ENCODE results near the gene N4BP2. TPM values are rescaled to one million over a fixed set of nuclear protein-coding genes. Genes with fewer than 3 reads are reported as not detected.

The N4BP2 gene
- total and polyA plus RNA-seq, 2 of the 8 experiments (the other 6 are each of a cell fraction or from before 2014, with no cell fraction given), result 4.4 to 44.7 TPM

DNA sequence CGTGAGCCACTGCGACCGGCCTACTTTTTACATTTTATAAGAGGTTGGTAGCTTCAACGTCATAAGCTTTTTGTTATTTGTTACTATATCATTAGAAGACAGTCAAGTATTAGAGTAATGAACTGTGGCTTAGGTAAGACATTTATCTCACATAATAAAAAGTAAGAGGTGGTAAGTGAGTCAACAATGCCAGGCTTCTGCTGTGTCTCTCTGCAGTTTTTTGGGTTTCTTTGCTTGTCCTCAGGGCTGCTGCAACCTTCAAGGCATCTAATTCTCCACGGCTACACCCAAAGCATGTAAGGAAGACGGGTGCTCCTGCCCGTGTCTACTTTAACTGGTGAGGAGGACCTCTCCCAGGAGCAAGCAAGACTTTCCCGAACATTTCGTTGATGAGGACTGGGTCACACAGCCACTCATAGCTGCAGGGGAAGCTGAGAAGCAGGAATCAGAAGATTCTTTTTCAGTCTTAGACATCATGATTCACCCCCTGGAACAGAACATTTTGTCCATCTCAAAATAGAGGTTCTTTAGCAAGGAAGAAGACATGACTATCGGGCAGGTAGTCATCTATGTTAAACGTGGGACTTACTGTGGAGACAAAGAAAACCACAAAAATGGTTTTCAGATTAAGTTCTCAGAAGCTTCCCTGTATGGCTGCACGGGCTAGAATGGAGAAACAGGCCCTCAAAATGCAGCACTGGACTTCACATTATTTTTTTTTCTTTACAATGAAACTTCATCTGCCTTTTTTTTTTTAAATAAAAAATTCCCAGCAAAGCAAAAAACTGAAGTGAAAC lies 127.2 kb downstream of the N4BP2 start (continued):
- TF ChIP-seq, protein P1, sequence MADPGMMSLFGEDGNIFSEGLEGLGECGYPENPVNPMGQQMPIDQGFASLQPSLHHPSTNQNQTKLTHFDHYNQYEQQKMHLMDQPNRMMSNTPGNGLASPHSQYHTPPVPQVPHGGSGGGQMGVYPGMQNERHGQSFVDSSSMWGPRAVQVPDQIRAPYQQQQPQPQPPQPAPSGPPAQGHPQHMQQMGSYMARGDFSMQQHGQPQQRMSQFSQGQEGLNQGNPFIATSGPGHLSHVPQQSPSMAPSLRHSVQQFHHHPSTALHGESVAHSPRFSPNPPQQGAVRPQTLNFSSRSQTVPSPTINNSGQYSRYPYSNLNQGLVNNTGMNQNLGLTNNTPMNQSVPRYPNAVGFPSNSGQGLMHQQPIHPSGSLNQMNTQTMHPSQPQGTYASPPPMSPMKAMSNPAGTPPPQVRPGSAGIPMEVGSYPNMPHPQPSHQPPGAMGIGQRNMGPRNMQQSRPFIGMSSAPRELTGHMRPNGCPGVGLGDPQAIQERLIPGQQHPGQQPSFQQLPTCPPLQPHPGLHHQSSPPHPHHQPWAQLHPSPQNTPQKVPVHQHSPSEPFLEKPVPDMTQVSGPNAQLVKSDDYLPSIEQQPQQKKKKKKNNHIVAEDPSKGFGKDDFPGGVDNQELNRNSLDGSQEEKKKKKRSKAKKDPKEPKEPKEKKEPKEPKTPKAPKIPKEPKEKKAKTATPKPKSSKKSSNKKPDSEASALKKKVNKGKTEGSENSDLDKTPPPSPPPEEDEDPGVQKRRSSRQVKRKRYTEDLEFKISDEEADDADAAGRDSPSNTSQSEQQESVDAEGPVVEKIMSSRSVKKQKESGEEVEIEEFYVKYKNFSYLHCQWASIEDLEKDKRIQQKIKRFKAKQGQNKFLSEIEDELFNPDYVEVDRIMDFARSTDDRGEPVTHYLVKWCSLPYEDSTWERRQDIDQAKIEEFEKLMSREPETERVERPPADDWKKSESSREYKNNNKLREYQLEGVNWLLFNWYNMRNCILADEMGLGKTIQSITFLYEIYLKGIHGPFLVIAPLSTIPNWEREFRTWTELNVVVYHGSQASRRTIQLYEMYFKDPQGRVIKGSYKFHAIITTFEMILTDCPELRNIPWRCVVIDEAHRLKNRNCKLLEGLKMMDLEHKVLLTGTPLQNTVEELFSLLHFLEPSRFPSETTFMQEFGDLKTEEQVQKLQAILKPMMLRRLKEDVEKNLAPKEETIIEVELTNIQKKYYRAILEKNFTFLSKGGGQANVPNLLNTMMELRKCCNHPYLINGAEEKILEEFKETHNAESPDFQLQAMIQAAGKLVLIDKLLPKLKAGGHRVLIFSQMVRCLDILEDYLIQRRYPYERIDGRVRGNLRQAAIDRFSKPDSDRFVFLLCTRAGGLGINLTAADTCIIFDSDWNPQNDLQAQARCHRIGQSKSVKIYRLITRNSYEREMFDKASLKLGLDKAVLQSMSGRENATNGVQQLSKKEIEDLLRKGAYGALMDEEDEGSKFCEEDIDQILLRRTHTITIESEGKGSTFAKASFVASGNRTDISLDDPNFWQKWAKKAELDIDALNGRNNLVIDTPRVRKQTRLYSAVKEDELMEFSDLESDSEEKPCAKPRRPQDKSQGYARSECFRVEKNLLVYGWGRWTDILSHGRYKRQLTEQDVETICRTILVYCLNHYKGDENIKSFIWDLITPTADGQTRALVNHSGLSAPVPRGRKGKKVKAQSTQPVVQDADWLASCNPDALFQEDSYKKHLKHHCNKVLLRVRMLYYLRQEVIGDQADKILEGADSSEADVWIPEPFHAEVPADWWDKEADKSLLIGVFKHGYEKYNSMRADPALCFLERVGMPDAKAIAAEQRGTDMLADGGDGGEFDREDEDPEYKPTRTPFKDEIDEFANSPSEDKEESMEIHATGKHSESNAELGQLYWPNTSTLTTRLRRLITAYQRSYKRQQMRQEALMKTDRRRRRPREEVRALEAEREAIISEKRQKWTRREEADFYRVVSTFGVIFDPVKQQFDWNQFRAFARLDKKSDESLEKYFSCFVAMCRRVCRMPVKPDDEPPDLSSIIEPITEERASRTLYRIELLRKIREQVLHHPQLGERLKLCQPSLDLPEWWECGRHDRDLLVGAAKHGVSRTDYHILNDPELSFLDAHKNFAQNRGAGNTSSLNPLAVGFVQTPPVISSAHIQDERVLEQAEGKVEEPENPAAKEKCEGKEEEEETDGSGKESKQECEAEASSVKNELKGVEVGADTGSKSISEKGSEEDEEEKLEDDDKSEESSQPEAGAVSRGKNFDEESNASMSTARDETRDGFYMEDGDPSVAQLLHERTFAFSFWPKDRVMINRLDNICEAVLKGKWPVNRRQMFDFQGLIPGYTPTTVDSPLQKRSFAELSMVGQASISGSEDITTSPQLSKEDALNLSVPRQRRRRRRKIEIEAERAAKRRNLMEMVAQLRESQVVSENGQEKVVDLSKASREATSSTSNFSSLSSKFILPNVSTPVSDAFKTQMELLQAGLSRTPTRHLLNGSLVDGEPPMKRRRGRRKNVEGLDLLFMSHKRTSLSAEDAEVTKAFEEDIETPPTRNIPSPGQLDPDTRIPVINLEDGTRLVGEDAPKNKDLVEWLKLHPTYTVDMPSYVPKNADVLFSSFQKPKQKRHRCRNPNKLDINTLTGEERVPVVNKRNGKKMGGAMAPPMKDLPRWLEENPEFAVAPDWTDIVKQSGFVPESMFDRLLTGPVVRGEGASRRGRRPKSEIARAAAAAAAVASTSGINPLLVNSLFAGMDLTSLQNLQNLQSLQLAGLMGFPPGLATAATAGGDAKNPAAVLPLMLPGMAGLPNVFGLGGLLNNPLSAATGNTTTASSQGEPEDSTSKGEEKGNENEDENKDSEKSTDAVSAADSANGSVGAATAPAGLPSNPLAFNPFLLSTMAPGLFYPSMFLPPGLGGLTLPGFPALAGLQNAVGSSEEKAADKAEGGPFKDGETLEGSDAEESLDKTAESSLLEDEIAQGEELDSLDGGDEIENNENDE (IDR thresholded peaks at IDR 0.05; ENCODE audit: insufficient replicate concordance, low read length), result no peak
- TF ChIP-seq RAD21 (IDR thresholded peaks at IDR 0.05 in 1 of 2, conservative IDR thresholded peaks at IDR 0.05 in 1 of 2; ENCODE audit: low read depth in 2 of 2, low read length in 2 of 2), result no peak
- TF ChIP-seq CTBP2 (IDR thresholded peaks at IDR 0.05; ENCODE audit: borderline replicate concordance, insufficient read depth, insufficient read length, low read length), result no peak
- TF ChIP-seq ZNF274 (IDR thresholded peaks at IDR 0.05; ENCODE audit: borderline replicate concordance, extremely low read depth, low read length), result no peak
- TF ChIP-seq RNF2 (IDR thresholded peaks at IDR 0.05; ENCODE audit: borderline replicate concordance, low read depth, low read length, missing control alignments, poor library complexity, severe bottlenecking), result no peak
- TF ChIP-seq CREB1 (IDR thresholded peaks at IDR 0.05), result no peak
- no peak for TF ChIP-seq EZH2 (IDR thresholded peaks at IDR 0.05; ENCODE audit: low read depth, low read length, severe bottlenecking)
- no peak for TF ChIP-seq FOSL1 (IDR thresholded peaks at IDR 0.05; ENCODE audit: insufficient read depth, low read depth, low read length)
- no peak for TF ChIP-seq SIRT6 (IDR thresholded peaks at IDR 0.05; ENCODE audit: low read length)
